NCI-H1105 treated with DMSO at 0.1 percent for 48 hours (cell line): ENCODE measurements around the gene ZNF831.

Experiments
- DNase-seq: peaks from one replicate; lab custom pipeline; 2025; lab: John Stamatoyannopoulos, UW

ZNF831 gene

DNA sequence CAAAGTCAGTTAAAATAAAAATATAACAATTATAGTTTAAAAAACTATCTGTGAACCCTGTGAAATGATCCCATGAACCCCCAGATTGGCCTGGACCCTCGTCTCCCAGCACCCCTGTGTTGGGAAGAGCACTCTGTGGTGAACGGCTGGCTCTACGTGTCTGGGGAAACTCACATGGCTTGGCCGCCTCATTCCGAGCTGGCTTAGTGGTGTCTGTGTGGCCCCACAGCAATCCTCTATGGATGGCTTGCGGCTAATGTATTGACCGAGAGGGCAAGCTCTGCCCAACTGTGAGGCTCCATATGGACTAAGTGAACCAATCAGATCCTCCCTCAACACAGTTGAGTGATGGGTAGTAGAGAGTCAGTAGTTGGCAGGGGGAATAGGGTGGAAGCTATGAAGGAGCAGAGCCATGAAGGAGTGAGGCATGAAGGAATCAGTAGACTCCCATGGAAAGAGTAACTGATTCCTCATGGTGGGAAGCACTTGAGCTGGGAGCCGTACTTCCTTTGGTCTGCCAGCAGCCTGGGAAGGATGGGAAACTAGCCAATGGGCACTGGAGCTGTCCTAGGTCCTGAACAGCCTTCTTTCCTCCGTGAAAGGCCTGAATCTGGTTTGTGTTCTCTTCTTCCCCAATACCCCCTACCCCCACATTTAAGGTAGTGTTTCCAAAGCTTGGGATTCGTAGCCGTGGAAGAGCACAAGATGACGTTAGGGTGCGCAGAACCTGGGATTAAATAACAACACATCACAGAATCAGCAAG lies 21.6 kb upstream of the ZNF831 start:
- no peak for DNase-seq

DNA sequence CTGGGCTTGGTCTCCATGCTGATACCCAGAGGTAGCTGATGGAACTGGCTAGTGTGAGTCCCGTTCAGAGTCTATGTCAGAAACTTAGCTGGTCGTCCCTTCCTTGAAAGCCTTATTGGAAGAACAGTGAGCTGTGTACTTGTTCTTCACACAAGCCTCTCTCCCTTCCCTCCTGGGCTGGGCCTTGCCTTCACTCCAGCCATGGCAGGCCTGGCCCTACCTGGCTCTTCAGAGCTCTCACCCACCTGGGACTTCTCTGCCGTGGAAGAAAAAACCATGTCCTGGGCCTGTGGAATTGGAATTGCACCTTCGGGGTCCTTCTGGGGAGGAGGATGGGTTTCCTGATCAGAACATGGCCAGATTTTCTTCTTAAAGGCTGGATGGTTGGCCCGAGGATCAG lies 20.3 kb upstream of the ZNF831 start:
- DNase-seq, result no peak

DNA sequence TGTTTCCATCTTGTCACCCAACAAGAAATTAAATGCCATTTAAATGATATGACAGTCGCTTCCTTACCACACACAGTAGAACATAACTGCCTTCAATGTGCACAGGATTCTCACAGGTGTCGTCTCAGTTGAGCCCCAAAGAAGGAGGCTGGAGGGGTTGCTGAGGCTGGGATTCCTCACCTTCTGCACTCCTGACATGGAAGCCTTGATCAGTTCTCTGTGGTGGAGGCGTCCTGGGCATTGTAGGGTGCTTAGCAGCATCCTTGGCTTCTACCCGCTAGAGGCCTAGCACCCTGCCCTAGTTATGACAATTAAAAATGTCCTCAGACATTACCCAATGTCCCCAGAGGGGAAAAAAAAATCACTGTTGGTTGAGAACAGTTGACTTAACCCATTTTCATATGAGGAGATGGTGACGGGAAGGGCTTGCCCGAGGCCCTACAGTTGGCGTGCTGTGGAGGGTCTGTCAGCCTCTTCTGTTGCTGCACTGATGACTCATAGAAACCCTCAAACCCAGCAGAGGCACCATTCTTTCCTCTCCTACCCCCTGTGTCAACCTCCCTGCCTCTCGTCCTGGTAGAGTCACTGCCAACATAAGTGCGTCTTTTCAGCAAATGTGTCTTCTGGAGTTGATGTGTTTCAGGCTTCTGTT lies 19.3 kb upstream of the ZNF831 start:
- peak; percentile 57 for DNase-seq

DNA sequence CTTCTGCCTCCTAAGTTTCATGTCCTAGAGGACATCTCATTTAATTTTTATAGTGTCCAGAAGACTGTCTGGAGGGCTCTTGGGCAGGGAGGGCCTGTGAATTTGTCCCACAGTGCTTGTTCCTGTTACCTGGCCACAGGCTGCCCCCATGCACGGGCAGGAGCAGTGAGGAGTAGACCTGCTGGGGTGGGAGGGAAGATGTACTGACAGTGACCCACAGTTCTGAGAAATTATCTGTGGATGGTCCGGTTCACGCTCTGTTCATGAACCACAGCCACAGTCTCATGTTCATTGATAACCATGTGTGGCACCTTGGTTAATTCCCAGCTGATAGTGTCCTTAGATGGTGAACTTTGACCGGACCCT lies 18.8 kb upstream of the ZNF831 start:
- no peak for DNase-seq

DNA sequence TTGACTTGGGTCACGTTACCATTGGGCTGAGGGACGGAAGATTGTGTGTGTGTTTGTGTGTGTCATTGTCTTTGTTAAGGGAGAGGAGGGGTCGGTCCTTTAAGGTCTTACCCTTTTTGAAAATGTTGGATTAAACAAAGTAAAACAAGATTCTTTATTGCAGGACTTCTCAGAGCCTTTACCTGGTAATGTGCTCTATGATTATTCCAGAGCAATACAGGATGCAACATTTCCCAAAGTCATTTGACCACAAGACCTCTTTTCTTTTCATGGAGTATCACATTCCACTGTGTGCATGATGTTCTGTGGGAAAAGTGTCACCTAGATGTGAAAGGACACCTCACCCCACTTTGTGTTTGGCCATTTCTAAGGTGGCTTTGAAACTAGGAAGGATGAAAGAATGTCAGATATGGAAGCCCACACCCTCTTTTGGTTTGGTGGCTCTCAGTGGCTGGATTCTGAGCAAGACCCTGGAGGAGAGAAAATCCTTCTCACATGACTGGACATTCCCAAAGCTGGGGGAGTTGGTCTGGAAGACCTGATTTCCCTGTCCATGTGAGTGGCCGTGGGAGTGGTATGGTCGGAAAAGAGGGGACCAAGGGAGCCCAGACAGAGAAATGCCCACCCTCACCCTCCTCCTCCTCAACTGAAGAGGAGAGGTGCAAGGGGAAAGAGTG lies 18.2 kb upstream of the ZNF831 start:
- DNase-seq, result no peak

DNA sequence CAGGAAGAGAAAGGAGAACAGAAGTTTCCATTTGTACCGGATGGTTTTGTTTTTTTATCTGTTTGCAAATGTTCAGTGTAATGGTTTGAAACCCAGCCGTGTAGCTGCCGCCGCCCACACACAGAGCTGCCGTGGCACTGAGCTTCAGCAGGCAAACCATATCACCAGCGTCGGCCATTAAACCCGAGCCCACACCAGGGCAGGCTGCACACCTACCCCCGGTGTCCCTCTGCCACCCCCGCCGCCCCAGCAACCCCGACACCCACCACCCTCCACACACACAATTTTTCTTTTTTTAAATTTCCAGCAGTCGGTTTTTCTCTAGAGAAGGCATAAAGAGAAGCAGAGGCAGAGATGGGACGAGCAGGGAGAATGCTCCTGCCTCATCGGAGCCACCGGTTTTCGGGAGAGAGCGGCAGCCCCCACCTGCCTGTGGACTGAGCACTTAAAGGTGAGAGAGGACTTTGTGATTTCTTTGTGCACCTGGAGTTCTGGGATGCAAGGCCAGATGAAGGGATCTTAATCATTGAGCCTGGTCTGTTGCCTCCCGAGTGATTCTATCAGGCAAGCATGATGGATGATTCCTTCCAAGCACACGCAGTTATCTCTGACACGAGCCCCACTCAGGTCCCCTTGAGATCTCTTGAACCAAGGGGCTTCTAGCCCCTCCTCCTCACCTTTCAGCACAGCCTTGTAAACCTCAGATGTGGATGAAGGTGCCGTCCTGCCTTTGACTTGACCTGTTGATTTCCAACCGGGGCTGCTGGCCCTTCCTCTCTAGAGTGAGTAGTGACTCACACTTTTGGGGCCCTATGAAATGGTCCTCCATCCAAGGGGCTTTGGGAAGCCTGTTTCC lies 17.5 kb upstream of the ZNF831 start:
- no peak for DNase-seq

DNA sequence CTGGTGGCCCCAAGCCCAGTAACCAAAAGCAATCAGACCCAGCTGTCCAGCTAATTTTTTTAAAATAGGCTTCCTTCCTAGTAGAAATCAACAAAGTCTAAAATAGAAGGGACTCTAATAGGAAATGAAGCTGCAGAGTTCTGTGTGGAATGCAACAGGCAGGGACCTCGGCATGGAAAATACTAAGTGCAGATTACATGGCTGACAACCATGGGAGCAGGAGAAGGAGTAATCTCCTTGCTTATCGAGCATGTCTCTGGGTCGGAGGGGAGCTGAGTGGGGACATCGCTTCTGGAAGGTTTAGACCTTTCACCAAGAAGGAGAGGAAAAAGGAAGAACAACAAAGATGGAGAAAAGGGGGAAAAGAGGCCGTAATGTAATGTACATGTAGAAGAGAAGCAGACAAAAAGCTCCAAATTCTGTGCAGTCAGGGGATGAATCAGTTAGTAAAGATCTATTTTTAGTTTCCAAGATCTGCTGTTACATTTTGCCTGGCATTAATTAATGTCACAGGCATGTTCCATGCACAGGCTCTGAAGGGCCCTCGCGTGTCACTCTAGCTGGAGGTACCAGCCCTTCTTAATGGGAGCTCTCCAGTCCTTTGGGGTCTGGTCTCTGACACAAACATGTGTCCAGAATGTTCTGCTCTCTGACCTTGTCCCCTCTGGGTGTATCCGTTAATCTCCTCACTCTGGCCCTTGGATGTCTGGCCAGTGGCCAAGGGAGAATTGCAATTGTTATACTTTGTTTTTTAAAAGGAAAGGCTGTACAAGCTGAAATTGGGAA lies 16.6 kb upstream of the ZNF831 start:
- no peak for DNase-seq

DNA sequence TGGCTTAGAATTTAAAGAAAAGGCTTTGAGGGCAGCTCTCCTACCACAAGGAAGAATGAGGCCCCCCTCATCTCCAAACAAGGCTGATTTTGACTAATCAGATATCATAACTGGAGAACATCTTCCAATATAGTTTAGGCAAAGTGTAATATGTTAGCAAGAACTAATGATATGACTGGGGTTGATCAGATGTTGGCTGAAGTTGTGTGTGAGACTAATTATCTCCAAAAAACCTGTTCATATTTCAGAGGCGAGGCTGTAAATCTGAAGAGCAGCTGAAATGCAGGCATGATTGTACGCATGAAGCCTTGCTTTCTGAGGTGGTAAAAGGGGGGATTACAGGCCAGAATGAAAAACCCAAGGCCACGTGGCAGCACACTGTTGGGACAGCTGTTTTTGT lies 16.0 kb upstream of the ZNF831 start:
- no peak for DNase-seq

DNA sequence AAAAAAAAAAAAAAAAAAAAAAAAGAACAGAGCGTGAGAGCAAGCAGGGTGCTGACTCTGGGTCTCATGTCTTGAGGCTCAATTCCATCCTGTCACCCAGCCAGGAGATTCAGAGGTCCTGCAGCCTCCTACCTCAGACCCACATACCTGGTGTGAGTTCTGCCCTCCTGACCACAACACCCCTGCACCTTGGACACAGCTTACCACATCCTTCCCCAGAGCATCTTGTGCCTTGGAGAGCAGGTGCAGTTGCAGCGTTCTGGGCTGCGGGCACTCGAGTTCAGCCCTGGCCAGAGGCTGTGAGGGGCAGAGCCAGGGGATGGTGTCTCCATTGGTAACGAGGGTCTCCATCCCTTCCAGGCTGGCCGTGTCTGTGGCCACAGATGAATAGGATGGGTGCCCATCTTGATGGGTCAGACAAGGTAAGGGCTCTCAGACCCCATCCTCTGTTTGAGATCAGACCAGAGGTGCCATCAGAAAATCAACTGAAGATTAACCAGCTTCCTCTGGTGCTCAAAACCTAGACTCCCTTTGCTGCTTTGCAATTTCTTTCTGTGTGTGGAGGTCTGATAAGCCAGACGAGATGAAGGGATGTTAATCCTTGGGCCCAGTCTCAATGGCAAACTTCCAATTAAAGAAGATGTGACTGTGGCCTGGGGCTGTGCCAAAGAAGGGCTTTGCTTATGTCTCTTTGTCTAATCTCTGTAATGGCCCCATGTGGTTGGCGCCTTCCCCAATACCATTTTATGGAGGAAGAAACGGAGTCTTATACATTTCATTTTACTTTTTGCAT lies 14.7 kb upstream of the ZNF831 start:
- no peak for DNase-seq

DNA sequence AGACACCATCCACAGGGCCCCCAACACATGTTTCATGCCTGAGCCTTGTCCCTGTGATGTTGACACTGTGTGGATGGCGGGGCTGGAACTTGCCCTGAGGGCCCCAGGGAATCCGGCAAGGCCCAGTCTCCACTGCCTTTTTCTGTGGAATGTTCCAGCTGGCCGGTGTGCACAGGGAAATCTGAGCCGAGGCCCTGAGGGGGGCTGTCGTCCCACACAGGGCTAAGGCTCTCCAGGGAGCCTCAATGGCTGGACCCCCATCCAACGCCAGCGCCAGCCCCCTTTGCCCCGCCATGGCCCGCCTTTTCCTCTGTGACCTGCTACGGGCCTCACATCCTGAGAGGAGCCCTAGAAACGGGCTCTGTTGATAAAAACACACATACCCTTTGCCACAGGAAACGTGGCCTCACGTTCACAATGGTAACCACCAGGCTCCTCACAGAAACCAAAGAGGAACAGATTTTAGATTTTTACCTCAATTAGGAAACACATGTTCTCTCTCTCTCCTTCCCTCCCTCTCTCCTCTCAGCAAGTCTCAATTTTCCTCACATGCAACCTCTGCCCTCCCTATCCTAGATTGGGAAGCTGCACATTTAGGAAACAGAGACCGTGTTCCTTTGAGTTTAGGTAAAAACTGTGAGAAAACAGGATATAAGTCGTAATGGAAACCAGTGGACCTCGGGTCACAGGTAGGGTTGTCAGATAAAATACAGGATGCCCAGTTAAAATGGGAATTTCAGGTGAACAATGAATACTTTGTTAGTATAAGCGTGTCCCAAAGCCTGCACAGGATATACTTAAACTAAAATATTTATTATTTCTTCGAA lies 13.7 kb upstream of the ZNF831 start:
- DNase-seq, result no peak

DNA sequence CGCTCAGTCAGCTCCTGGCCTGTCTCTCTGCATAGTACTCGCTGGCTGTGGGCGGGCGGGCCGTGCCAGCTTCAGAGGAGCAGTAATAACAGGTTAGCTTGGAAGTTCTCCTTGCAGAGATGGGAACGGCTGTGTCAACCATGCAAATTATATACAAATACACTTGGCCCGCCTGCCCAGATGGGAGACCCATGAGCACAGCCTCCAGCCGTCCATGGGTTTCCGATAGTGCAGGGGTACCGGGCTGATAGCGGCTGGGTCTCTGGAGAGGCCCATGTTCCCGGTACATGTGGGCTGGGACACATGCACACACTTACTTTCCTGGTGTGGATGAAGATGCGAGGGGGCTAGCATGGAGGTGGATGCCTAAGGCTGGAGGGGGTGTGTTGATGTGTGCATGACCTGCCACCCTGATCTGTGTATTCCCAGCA lies 12.8 kb upstream of the ZNF831 start:
- DNase-seq, result no peak

DNA sequence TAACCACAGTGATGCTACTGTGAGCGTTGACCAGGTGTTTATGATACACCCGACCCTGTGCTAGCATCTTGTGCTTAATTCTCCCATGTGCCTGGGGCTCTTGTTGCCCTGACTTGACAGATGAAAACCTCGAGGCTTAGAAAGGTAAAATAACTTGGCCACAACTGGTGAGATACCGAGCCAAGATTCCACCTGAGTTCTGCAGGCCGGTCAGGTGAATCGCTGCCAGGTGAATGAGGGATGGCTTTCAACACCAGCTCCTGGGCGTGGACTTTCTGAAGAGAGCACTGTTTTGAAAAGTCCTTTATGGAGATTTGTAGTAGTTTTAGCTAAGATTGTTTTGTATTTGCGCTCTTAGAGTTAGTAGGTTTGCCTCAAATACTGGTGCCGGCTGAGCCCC lies 12.2 kb upstream of the ZNF831 start:
- DNase-seq, result no peak

DNA sequence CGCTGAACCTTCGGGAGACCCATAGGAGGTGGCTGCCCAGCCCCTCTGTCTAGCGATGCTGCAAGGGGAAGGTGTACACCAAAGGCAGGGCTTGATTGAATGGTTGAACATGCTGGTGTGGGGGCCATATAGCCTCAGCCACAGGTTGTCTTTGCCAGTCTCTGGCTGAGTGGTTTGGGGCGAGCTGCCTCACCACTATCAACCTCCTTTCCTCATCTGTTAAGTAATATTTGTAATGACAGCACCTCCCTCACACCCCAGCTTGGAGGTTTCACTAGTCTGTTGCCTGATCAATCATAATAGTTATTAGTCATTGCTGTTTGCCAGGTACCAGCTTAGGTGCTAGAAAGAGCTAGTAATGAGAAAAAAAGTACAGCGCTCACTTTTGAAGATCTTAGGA lies 11.8 kb upstream of the ZNF831 start:
- DNase-seq, result no peak

DNA sequence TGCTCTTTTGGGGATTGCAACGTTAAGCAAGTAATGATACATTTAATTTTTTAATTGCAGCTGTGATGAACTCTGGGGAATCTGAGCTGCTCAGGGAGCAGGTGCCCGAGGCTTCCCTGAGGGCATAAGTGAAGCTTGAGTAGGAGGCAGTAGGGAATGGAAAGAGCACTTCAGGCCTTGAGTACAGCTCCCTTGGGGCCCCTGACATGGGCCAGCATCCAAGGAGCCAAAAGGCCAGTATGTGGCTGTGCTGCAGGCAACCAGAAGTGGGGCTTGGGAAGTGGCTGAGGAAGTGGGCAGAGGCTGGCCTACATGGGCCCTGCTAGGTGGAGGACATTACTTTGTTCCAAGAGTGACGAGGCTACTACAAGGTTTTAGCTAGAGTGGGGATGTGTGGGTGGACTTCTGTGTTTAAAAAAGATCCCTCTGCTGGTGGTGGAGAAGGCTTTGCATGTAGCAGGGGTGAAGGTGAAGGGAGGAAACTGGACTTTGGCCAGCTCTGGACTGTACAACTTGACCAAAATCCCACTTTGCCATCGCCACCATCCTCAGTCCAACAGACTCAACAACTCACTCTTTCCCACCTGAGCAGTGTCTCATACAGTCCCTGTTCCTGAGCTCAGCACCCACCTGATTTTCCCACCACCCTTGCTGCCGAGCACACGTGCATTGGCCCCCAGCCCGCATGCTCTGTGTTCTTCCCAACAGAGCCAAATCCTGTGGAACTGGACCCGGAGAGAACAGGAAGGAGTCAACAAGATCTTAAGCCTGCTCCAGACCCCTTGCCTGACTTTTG lies 10.9 kb upstream of the ZNF831 start:
- DNase-seq, result peak; percentile 60

DNA sequence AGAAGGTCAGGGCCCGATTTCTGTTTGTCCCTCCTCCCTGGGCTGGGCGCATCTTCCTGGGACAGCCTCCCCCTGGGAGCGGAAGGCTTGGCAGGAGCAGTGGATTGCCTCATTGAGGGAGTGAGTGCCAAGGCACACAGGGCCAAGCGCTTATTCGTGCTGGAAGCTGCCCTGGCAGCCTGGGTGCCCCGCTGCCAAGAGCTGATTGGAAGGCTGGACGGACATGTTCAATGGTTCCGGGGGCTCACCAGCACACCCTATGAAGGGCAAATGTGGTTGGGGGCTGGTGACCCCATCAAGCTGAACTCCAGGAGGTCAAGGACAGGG lies 10.3 kb upstream of the ZNF831 start:
- DNase-seq, result no peak

DNA sequence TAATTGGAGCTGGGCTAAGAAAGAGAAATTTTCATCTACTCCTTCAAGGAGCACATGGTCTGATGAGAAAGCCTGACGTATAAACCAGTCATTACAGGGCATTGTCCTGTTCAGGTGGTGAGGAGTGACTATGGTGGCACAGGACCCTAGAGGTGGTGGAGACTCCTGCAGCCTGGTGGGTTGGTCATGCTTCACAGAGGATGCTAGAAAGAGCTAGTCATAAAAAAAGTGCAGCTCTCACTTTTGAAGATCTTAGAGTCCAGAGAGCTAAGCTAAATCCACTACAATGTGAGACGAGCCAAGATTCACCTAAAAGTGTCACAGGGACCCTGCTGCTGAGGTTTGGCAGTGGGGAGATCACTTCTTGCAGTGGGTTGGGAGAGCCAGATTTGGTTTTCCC lies 9.8 kb upstream of the ZNF831 start:
- no peak for DNase-seq

DNA sequence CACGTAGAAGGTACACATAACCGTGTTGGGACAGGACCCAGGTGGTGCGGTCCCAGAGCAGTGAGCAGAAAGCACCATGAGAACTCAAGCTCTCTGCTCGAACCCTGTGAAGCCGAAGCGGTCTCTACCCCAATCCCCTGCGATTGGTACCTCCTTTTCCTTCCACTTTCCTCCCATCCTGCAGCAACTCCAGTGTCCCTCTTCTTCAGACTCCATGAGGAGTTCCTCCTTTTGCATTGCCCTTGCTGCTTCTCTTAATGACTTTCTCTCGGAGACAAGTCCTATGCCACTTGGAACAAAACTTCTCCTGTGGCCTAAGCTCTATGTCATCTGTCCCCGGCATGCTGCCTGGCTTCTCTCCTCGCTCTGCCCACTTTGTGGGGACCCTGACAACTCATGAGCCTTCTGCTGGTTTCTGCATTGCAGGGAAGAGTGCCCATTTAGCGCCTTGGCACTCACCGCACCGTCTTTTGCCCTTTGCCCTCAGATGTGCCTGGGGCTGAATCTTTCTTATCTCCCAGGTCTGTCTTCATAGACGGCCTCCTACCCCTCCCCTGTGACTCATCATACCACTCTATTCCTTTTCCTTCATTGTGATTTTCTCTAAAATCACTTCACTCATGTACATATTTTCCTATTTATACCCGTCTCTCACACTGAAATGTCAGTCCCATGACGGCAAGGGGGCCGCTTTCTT lies 9.2 kb upstream of the ZNF831 start:
- no peak for DNase-seq

DNA sequence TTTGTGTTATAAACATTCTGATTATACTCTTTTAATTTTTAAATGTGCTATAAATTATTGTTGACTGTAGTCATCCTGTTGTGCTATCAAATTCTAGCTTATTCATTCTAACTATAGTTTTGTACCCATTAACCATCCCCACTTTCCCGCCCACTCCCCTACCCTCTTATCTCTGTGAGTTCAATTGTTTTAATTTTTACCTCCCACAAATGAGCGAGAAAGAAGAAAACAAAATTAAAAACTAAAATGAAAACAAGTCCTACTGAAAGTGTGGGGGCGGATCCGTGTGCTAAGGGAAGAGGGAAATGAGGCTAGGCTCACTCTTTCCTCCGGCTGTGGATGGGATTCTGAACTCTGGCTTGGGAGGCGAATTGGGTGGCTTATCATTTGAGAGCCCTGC lies 6.6 kb upstream of the ZNF831 start:
- DNase-seq, result no peak

DNA sequence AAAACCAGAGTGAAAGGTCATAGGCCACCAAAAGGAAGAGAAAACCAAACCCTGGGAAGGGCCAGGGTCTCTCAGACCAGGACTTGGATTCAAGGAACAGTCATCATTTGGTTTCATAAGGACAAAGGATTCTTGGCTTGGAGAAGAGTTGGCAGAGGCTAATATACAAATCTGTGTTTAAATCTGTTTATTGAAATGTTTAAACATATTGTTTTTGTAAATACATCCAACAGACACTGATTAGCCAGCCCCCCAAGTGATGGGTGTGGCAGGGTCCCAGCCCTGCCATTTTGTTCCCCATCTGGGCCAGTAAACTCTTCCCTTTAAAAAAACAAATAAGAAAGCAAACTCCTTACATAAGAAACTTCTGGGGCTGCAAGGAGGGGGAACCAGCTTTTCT lies 6.1 kb upstream of the ZNF831 start:
- DNase-seq, result no peak
